M059J (cell line): ENCODE data around the gene PARP14. TPM values are rescaled to one million over a fixed set of nuclear protein-coding genes. Genes with fewer than 3 reads are reported as not detected.

ENCODE experiments used
- DNase-seq: peaks from one replicate; pipeline ENCODE4 v3.0.0-alpha.2; 2012; ENCODE audit warnings: low read depth
- total RNA-seq: library from RNA; depleted of rRNA; stranded (reverse); fragments of >200 nt; shearing (Covaris generic); gene quantifications from 2 replicates; pipeline ENCODE4 v1.2.3, GENCODE V29; 2014; rRNA removed

Gene PARP14
- total RNA-seq, 1 experiment from 2014 or later: 158 TPM

DNA sequence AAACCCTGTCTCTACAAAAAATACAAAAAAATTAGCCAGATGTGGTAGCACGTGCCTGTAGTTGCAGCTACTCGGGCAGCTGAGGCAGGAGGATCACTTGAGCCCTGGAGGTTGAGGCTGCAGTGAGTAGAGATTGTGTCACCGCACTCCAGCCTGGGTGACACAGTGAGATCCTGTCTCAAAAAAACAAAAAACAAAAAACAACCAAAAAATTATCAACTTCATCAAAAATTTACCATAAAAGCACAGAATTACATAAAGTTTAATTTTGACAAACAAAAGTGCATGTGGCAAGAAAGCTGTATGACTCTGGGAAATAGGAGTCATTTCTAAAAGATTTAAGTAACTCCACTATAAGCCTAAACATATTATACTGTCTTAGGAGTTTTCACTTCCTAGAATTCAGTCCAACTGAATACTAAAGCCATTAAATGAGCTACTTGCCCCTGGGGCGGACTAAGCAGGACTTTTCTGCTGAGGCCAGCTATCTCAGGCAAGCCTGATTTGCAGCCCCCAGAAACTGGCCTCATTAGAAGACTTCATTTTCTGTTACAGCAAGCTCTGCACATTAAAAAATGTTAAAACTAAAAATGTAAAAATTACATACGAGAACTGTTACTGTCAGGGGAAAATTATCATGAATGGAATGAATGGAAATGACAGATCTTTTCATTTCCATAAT lies 90.0 kb downstream of the PARP14 start:
- DNase-seq: no peak

DNA sequence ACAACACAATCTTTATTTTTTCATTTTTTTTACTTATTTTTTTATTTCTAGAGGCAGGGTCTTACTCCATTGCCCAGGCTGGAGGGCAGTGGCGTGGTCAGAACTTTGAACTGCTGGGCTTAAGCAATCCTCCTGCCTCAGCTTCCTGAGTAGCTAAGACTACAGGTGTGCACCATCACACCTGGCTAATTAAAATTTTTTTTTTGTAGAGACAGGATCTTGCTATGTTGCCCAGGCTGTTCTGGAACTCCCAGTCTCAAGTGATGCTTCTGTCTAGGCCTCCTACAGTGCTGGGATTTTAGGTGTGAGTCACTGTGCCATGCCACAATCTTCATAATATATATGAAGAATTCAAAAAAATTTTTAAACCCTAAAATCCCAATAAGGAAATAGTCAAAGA lies 92.2 kb downstream of the PARP14 start:
- DNase-seq: no peak

DNA sequence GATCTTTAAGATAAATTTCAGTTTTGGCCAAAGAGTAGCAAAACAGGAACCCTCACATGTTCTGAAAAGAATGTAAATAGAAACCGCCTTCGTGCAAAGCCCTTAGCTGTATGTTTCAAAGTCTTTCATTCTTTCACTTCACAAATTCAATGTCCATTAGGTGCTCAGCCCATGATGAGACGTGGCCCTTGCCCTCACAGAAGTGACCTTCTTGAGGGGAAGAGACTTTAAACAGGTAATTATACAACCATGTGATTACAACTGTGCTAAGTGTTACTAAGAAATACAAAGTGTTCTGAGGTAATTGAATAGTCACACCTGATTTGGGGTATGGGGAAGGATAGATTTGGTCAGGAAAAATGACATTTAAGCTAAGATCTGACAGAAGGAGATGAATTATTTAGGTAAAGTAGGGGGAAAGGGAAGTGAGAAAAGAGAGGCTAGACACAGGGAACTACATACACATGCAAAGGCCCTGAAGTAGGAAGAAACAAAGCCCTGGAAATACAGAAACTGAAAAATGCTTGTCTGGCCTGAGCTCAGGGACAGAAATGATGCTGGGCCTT lies 93.4 kb downstream of the PARP14 start:
- DNase-seq: no peak

DNA sequence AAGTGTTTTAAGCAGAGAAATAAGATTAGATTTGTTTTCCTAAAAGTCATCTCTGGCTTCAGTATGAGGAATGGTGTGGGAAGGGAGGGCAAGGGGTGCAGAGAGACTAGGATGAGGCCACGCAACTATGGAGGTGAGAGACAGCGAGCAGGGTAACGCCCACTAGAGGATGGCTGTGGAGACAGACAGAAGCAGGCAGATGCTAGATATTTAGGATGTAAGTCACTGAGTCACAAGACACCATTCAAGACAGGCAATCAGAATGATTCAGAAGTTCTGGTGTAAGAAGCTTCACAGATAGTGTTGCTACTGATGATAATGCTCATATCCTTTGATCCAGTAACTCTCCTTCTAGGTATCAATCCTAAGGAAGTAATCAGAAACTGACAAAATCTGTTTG lies 93.9 kb downstream of the PARP14 start:
- DNase-seq: peak; percentile 33

DNA sequence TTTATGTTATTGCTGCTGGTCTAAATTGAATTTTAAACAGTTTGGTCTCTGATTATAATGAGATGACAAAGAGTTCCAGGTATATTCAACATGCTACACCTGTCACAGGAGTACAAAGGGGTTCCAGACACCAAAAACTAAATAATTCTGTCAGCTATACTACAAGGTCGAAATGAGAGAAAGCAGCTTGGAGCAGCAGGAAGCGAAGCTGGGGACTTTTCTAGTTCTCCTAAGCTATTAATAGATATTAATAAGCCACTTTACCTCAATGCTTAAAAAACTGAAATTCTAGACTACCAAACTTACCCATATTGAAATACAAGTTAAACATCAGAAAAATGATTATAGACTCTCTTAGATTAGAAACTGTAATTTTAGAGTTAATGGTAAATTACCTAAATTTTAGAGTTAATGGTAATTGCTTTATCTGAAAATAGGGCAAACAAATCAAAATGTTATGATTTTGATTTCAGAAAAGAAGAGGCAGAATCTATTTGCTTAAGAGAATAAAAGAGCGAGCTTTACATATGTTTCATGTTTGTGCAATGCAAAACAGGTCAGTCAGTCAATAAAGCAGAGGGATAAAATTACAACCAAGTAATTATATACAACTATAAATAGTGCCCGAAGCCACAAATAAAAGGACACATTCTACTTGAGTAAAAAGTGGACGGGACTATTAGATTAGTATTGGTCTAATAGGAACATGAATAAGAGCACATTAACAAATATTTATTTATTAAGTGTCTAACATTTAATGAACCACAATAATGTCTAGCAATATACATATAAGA lies 96.2 kb downstream of the PARP14 start:
- no peak for DNase-seq

DNA sequence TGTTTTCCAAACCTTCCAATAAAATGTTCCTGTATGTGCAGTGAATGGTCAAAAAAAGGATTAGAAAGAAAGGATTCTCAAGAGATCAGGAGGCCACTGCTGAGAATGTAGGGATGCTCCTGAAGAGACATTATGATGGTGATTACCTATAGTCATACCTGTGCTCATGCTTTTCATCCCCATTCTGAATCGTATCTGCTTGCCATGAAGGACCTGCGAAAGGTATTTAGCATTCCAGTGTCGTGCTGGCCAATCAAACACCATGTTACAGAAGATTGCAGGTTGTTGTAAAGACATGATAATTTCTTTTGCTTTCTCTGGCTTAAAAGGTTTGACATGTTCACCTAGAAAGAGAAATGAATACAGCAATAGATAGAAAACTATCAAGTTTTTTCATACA lies 96.9 kb downstream of the PARP14 start:
- DNase-seq: no peak

Other genes with a start within 250 kb of the PARP14 start
- gene KPNA1, start 165.9 kb upstream of the PARP14 start, total RNA-seq: 40.8 and 65.1 TPM in 2 replicates
- gene PARP9, start 116.5 kb upstream of the PARP14 start, total RNA-seq: 143 and 192 TPM in 2 replicates
- 109 and 174 TPM in 2 replicates for gene DTX3L, start 116.5 kb upstream of the PARP14 start, total RNA-seq
- gene PARP15, start 103.2 kb upstream of the PARP14 start, total RNA-seq: 0.20 TPM in 1 of 2 replicates, not detected in the other
- 5.5 and 7.7 TPM in 2 replicates for gene HSPBAP1, start 113.0 kb downstream of the PARP14 start, total RNA-seq
- 30.3 and 38.0 TPM in 2 replicates for gene SLC49A4, start 114.2 kb downstream of the PARP14 start, total RNA-seq